HG03103 (cell line): Measurements from ENCODE around the gene CPED1.
A peak's percentile ranks its signal among the peaks of the same experiment; 100 is the strongest.

ENCODE experiments used
- ATAC-seq: cut with Tn5 transposase; IDR thresholded peaks from one replicate; pipeline ENCODE4 v1.9.1; 2021; ENCODE audit warnings: low read depth; ENCODE audit not compliant: unreplicated experiment

The CPED1 gene

DNA sequence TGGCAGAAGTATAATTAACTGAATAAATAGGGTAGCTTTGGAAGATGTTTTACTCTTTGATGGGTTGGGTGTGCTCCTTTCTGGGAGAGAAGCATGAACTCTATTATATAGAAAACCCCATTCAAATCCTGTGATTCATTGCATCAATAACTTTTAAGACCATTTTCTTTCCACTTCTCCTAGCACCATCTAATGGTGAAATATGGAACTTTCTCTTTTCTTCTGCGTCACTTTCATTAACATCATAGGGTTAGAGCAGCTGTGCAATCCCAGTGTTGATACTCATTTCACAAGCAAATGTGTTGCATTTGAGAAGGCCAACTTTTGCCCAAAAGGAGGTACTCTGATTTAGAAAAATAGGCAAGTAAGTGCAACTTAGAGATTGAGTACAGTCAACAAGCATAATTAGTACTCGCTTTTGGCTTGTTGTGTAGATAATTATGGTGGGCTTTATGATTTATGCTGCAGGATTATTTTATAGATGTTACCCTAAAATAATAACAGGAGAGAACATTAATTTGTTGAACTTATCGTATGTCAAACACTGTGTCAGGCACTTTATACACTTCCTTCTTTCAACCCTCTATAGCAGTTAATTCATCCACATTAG, 92.9 kb downstream of the CPED1 start:
- ATAC-seq: peak; percentile 83

- no peak for ATAC-seq
These were observed 94.0 kb downstream of the CPED1 start for GRCh38 chr7:121082400-121083101.

- no peak for ATAC-seq
These were observed 94.8 kb downstream of the CPED1 start for GRCh38 chr7:121083138-121083789.

- no peak for ATAC-seq
These were observed 95.3 kb downstream of the CPED1 start for GRCh38 chr7:121083790-121084251.

DNA sequence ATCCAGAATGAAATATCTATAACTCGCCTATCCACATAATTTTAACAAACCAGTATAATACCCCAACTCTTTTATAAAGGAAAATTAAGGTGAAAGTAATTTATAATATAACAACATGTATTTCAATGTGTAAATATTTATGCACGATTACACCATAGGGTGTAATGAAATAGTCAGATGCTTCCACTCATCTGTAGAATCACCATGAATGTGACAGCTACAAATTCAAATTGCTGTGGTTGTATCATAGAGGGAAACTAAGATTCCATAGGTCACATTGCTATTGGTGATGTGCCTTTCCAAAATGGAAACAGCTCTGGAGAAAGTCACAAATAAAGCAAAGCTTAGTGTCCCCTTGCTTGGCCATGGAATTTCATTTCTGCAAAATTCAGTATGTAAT, 95.7 kb downstream of the CPED1 start:
- ATAC-seq: no peak

- ATAC-seq: no peak
These were observed 96.3 kb downstream of the CPED1 start for GRCh38 chr7:121084748-121085336.

GRCh38 chr7:121085922-121086321, 97.4 kb downstream of the CPED1 start:
- no peak for ATAC-seq

- no peak for ATAC-seq
These were observed 100.4 kb downstream of the CPED1 start for GRCh38 chr7:121088870-121089269.

GRCh38 chr7:121094829-121095228, 106.3 kb downstream of the CPED1 start:
- ATAC-seq: no peak

DNA sequence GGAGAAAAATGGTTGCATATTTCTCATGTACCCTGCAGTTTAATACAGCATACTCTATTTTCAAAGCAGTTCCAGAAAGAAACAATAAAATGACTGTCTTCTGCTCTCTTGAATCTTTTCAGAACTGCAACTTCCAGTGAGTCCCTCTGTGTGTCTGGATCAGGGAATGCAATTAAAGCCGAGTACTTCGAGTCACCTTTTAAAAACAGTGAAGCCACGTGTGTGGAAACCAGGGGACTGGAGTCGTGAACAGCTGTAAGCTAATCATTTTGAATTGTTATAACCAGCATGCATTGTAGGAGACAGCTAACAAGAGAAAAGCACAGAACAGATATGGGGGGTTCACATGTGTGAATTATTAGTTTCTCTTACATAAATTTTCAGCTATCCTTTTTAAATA, 109.1 kb downstream of the CPED1 start:
- no peak for ATAC-seq

GRCh38 chr7:121099572-121099971, 111.1 kb downstream of the CPED1 start:
- ATAC-seq: no peak

DNA sequence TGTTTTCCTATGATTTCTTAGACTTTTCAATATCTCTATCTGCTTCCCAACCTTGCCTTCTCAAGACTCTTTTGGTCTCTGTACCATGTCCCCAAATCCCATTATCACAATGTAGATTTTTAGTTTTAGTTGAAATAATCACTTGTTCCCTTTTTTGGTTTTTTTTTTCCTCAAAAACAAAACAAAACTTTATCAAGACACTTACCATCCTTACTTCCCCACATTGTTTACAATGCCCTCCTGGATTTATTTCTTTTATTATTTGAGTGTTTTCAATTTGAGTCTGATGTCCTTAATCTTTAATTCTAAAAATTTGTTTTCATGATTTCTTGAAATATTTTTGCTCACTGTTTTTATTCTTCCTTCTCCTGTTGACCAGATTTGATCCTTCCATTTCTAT, 112.6 kb downstream of the CPED1 start:
- no peak for ATAC-seq

DNA sequence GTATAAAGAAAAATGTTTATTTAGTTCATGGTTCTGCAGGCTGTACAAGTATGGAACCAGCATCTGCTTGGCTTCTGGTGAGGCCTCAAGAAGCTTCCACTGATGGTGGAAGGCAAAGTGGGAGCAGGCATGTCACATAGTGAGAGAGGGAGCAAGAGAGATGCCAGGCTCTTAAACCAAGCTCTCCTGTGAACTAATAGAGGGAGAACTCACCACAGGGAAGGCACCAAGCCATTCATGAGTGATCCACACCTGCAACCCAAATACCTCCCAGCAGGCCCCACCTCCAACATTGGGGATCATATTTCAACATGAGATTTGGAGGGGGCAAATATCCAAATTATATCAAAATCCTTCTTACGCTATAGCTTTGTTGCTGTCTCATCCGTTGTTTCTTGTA, 113.1 kb downstream of the CPED1 start:
- ATAC-seq: no peak

GRCh38 chr7:121102619-121103018, 114.1 kb downstream of the CPED1 start:
- no peak for ATAC-seq

GRCh38 chr7:121103086-121103485, 114.6 kb downstream of the CPED1 start:
- ATAC-seq: no peak

GRCh38 chr7:121103579-121103978, 115.1 kb downstream of the CPED1 start:
- ATAC-seq: no peak

- no peak for ATAC-seq
These were observed 116.8 kb downstream of the CPED1 start for GRCh38 chr7:121105262-121105661.

- ATAC-seq: peak; percentile 93
These were observed 119.5 kb downstream of the CPED1 start for GRCh38 chr7:121107923-121108498.

DNA sequence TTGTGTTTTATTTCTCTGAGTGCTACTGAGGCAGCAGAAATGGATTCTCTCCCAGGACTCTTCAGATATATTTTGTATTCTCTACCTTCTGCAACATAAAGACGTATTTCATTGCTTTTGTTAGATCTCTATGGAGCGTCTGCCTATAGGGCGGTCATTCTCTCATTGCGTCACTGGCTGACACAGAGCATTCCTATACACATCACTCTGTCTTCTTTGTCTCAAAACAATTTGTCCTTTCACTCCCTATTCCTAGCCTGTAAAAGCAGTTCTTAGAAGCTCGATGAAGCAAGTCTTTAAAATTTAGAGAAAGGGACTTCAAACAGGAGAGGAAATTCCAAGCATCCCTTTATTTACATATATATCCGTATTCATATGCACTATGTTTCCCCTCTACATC, 120.6 kb downstream of the CPED1 start:
- no peak for ATAC-seq

DNA sequence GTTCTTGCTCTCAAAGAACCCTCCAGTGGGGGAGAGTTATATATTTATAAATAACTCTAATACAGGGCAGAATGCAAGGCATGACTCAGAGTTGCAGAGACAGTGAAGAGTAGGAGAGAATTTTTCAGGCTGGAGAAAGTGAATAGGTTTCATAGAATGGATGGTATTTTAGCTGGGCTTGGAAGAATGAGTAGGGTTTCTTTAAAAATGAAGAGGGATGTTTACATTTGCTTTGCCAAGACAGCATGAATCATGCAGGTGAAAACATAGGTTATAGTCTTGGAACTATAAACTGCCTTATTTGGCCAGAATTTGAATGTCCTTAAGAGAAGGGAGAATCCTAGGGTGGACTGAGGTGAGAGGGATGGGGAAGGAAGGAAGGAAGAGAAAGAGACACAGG, 124.8 kb downstream of the CPED1 start:
- no peak for ATAC-seq

GRCh38 chr7:121116396-121116795, 127.9 kb downstream of the CPED1 start:
- no peak for ATAC-seq
